ENCODE data around the gene CCT7.

GRCh38 chr2:73256618-73256922 is 22.5 kb downstream of the CCT7 start:
- TF ChIP-seq POLR2A (IDR thresholded peaks at IDR 0.05; ENCODE audit: control extremely low read depth in 1 of 2, low read depth in 2 of 2, low read length in 2 of 2) (0 out of 3 replicates have a peak, but pooled peaks of 1 of the 2 experiments have one; percentile 37), CTCF (IDR thresholded peaks at IDR 0.05; ENCODE audit: control extremely low read depth in 1 of 3, insufficient read depth in 1 of 3, low read depth in 1 of 3, low read length in 3 of 3) (no peak), TCF12 (IDR thresholded peaks at IDR 0.05; ENCODE audit: low read depth, low read length) (no peak), HDAC2 (IDR thresholded peaks at IDR 0.05; ENCODE audit: borderline replicate concordance in 1 of 2, low read depth in 2 of 2, low read length in 2 of 2) (no peak), RNF2 (IDR thresholded peaks at IDR 0.05; ENCODE audit: borderline replicate concordance, low read depth, low read length, missing control alignments, poor library complexity, severe bottlenecking) (no peak), EZH2 (IDR thresholded peaks at IDR 0.05; ENCODE audit: low read depth, low read length, severe bottlenecking) (no peak), TAF1 (IDR thresholded peaks at IDR 0.05; ENCODE audit: low read depth, low read length) (no peak), USF2 (IDR thresholded peaks at IDR 0.05; ENCODE audit: low read length) (no peak), JUND (IDR thresholded peaks at IDR 0.05; ENCODE audit: low read length) (no peak), FOSL1 (IDR thresholded peaks at IDR 0.05; ENCODE audit: insufficient read depth, low read depth, low read length) (no peak)

Data from H1 (cell line).